A673 (cell line): ENCODE measurements around the gene TIMP1. TPM values are rescaled to one million over a fixed set of nuclear protein-coding genes. Genes with fewer than 3 reads are reported as not detected.

Source experiments
- BruUV-seq: library from RNA; stranded (reverse); fragments of 400-500 nt; replicated peaks from 2 replicates; lab custom pipeline; 2021; lab: Mats Ljungman, UMichigan
- CTCF ChIA-PET: fragments of 300-600 bp; sonication (Branson Sonifier 250); formaldehyde crosslinking; loops from one replicate; lab custom pipeline; 2022; ENCODE audit warnings: antibody characterized with exemption; lab: Charles Lee
- POLR2A ChIA-PET: fragments of 300-600 bp; sonication (Branson Sonifier 250); formaldehyde crosslinking; loops from one replicate; lab custom pipeline; 2022; ENCODE audit warnings: antibody characterized with exemption; ENCODE audit not compliant: low non-redundant PET; lab: Charles Lee
- DNase-seq: peaks from one replicate; pipeline ENCODE4 v3.0.0-alpha.2; 2015; ENCODE audit warnings: low spot score
- H3K27ac ChIP-seq: fragments of 200-600 bp; sonication (generic); 2 replicates; pipeline ENCODE4 v1.5.1; 2016; ENCODE audit warnings: mixed run types, low read depth, mild to moderate bottlenecking, mixed read lengths, antibody characterized with exemption, low read length; ENCODE audit not compliant: poor library complexity, severe bottlenecking
- H3K27me3 ChIP-seq: fragments of 200-600 bp; sonication (generic); replicated peaks from 2 replicates; pipeline ENCODE4 v1.6.1; 2017; ENCODE audit warnings: mixed run types, low read depth, mild to moderate bottlenecking, mixed read lengths, antibody characterized with exemption, low read length; ENCODE audit not compliant: insufficient read depth, poor library complexity
- H3K36me3 ChIP-seq: fragments of 200-600 bp; sonication (generic); 2 replicates; pipeline ENCODE4 v1.6.1; 2016; ENCODE audit warnings: mixed run types, mild to moderate bottlenecking, mixed read lengths, antibody characterized with exemption, low read length; ENCODE audit not compliant: insufficient read depth, poor library complexity, severe bottlenecking
- H3K4me1 ChIP-seq: fragments of 200-600 bp; sonication (generic); 2 replicates; pipeline ENCODE4 v1.6.1; 2017; ENCODE audit warnings: mixed run types, mild to moderate bottlenecking, mixed read lengths, antibody characterized with exemption, low read length; ENCODE audit not compliant: insufficient read depth, poor library complexity, severe bottlenecking
- H3K4me3 ChIP-seq: fragments of 200-600 bp; sonication (generic); 2 replicates; pipeline ENCODE4 v1.5.1; 2016; ENCODE audit warnings: low read depth, mixed run types, mild to moderate bottlenecking, mixed read lengths, low read length; ENCODE audit not compliant: poor library complexity, severe bottlenecking
- H3K9me3 ChIP-seq: fragments of 200-600 bp; sonication (generic); 2 replicates; pipeline ENCODE4 v1.6.1; 2016; ENCODE audit warnings: mixed run types, low read depth, mild to moderate bottlenecking, mixed read lengths, antibody characterized with exemption, low read length; ENCODE audit not compliant: poor library complexity, severe bottlenecking
- CTCF ChIP-seq: fragments of 300-800, 200-600 bp; sonication (generic); conservative IDR thresholded peaks from 2 replicates; pipeline ENCODE4 v1.5.1; 2017; ENCODE audit warnings: low read depth, mild to moderate bottlenecking, antibody characterized with exemption, low read length, moderate library complexity, mixed read lengths
- EZH2 ChIP-seq: fragments of 200-600 bp; sonication (generic); IDR thresholded peaks from 2 replicates; pipeline ENCODE4 v1.6.1; 2017; ENCODE audit warnings: borderline replicate concordance, low read depth, mild to moderate bottlenecking, mixed read lengths, antibody characterized with exemption, low read length; ENCODE audit not compliant: poor library complexity, severe bottlenecking
- intact Hi-C: fragments of 100-400 bp; cut with micrococcal nuclease; formaldehyde crosslinking; loops from one replicate; pipeline ENCODE4 v1.10.0; 2022; ENCODE audit not compliant: unreplicated experiment
- total RNA-seq: library from RNA; stranded (reverse); gene quantifications from 2 replicates; pipeline ENCODE4 v1.2.3, GENCODE V29; 2021

Gene TIMP1
- total RNA-seq, 1 experiment from 2014 or later: 471 TPM

- H3K27me3 ChIP-seq: no peaks in the 10 kb centered on the region
- no peaks in the 10 kb centered on the region for H3K9me3 ChIP-seq
- no peak overlapping the region for H3K27ac ChIP-seq
- no peak for DNase-seq
- H3K4me3 ChIP-seq: no peak overlapping the region
- TF ChIP-seq EZH2 (no peak), CTCF (no peak)
- H3K36me3 ChIP-seq: no peaks in the 10 kb centered on the region
- no peaks in the 10 kb centered on the region for H3K4me1 ChIP-seq
- POLR2A ChIA-PET: no interaction called here
- BruUV-seq: no TSS peak
- CTCF ChIA-PET: no interaction called here
- intact Hi-C loops: no loop called here
Observed at GRCh38 chrX:47613082-47613481, 30.8 kb downstream of the TIMP1 start.

GRCh38 chrX:47614618-47615017, 32.4 kb downstream of the TIMP1 start:
- intact Hi-C loops: no loop called here
- H3K36me3 ChIP-seq: no peaks in the 10 kb centered on the region
- CTCF ChIA-PET: no interaction called here
- POLR2A ChIA-PET: no interaction called here
- DNase-seq: no peak
- H3K4me1 ChIP-seq: no peaks in the 10 kb centered on the region
- H3K9me3 ChIP-seq: no peaks in the 10 kb centered on the region
- H3K27me3 ChIP-seq: no peaks in the 10 kb centered on the region
- no TSS peak for BruUV-seq
- H3K4me3 ChIP-seq: no peak overlapping the region
- H3K27ac ChIP-seq: no peak overlapping the region
- no peak for TF ChIP-seq CTCF
- no peak for TF ChIP-seq EZH2

- ChIA-PET POLR2A (no interaction called here), CTCF (no interaction called here)
- intact Hi-C loops: no loop called here
Observed at GRCh38 chrX:47618923-47619485, 36.8 kb downstream of the TIMP1 start.

More at GRCh38 chrX:47618923-47619485, 36.8 kb downstream of the TIMP1 start:
- no peak for DNase-seq
- Histone ChIP-seq H3K27ac (no peak overlapping the region), H3K27me3 (no peaks in the 10 kb centered on the region), H3K4me1 (no peaks in the 10 kb centered on the region), H3K4me3 (peak overlapping the region; percentile 35), H3K36me3 (no peaks in the 10 kb centered on the region), H3K9me3 (no peaks in the 10 kb centered on the region)
- TF ChIP-seq EZH2: no peak
- TF ChIP-seq CTCF: no peak
- BruUV-seq: no TSS peak
